IPS DF 6.9 (cell line): ENCODE results near the gene BCOR.

Experiments used
- DNase-seq: peaks from one replicate; pipeline ENCODE4 v3.0.0-alpha.2; 2013; ENCODE audit warnings: low read depth, low spot score
- H3K27ac ChIP-seq: one replicate; pipeline ENCODE4 v1.5.1; 2013; ENCODE audit warnings: low read length, control low read depth
- H3K27me3 ChIP-seq: 2 replicates; pipeline ENCODE4 v1.6.1; 2013; ENCODE audit warnings: mild to moderate bottlenecking, low read length; ENCODE audit not compliant: control insufficient read depth, insufficient read depth
- H3K36me3 ChIP-seq: 2 replicates; pipeline ENCODE4 v1.6.1; 2013; ENCODE audit warnings: low read length; ENCODE audit not compliant: control insufficient read depth, insufficient read depth
- H3K4me1 ChIP-seq: 2 replicates; pipeline ENCODE4 v1.6.1; 2013; ENCODE audit warnings: low read length; ENCODE audit not compliant: control insufficient read depth, insufficient read depth
- H3K4me3 ChIP-seq: 2 replicates; pipeline ENCODE4 v1.5.1; 2013; ENCODE audit warnings: mild to moderate bottlenecking, low read length
- H3K9me3 ChIP-seq: 2 replicates; pipeline ENCODE4 v1.6.1; 2013; ENCODE audit warnings: low read length, inconsistent platforms; ENCODE audit not compliant: control insufficient read depth, insufficient read depth
- WGBS: extraction: QIAGEN DNeasy Blood & Tissue Kit; methylation state at CpG from one replicate; pipeline ENCODE4 v1.1.7; 2013; ENCODE audit warnings: mixed read lengths, missing lambda C conversion rate; ENCODE audit not compliant: insufficient read length, insufficient coverage; 5-methylcytosine and 5-hydroxymethylcytosine counted together

The BCOR gene

DNA sequence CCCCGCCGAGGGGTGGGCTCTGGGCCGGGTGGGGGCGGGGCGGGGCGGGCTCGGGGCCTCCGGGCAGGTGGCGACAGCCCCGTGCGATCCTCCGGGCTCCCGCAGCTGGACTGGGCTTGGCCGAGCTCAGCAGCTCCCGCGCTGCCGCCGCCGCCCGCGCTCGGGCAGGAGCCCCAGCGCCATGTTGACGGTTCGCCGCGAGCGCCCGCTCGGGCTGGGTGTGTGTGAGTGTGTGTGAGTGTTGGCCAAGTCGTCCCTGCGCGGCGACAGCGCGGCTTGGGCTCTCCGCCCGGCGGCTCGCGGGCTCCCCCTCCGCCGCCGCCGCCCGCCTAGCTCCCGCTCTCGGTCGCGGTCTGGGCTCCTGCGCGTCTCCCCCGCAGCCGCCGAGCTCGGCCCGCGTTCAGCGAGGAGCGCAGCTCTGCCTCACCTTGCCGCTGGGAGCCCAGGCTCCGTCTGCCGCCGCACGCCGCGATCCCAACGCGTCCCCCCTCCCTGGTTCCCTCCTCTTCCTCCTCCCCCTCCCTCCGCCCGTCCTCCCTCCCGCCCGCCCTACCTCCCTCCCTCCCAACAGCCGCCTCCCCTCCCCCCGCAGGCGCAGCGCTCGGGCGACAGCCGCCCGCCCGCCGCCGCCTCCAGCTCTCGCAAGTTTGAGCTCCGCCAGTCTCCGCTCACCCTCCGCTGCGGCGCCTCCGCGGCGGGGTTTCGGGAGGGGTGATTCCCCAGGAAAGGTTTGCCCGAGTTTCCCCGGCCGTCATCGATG lies at the start of gene BCOR:
Gene BCOR, minus strand, starts transcription at position 455 of the 760 bp plus-strand sequence. CDS start 20,029 bp downstream, outside the sequence.
- H3K4me1 ChIP-seq: peaks cover 4% of the 10 kb centered on the region
- H3K4me3 ChIP-seq: peak within 1 kb of the TSS; percentile 65
- H3K36me3 ChIP-seq: no peaks in the 10 kb centered on the region
- H3K27ac ChIP-seq: no peak within 1 kb of the TSS
- H3K27me3 ChIP-seq: peaks cover 2% of the 10 kb centered on the region; the same call in 1 of the 2 replicates
- H3K9me3 ChIP-seq: no peaks in the 10 kb centered on the region
- no CpG with 5 or more reads among the region's 98 CpGs for WGBS
- no peak for DNase-seq

- Histone ChIP-seq H3K9me3 (no peaks in the 10 kb centered on the region), H3K4me3 (no peak overlapping the region; the same call in 1 of the 2 replicates), H3K4me1 (peaks cover 12% of the 10 kb centered on the region), H3K36me3 (no peaks in the 10 kb centered on the region), H3K27ac (no peak overlapping the region), H3K27me3 (peaks cover 22% of the 10 kb centered on the region)
- WGBS: no CpG with 5 or more reads among the region's 50 CpGs
- DNase-seq: no peak
Observed at GRCh38 chrX:40147126-40147952, 49.6 kb upstream of the BCOR start.

- no CpG with 5 or more reads among the region's 77 CpGs for WGBS
- Histone ChIP-seq H3K4me3 (peak overlapping the region; percentile 53; the same call in 1 of the 2 replicates), H3K27me3 (peaks cover 22% of the 10 kb centered on the region), H3K4me1 (peaks cover 14% of the 10 kb centered on the region), H3K27ac (no peak overlapping the region), H3K36me3 (no peaks in the 10 kb centered on the region), H3K9me3 (no peaks in the 10 kb centered on the region)
- no peak for DNase-seq
Observed at GRCh38 chrX:40146262-40147125, 48.7 kb upstream of the BCOR start.

- Histone ChIP-seq H3K36me3 (no peaks in the 10 kb centered on the region), H3K27me3 (peaks cover 16% of the 10 kb centered on the region), H3K9me3 (no peaks in the 10 kb centered on the region), H3K27ac (no peak overlapping the region), H3K4me3 (peak overlapping the region; percentile 53; the same call in 1 of the 2 replicates), H3K4me1 (peaks cover 16% of the 10 kb centered on the region)
- no peak for DNase-seq
- WGBS: no CpG with 5 or more reads among the region's 37 CpGs
Observed at GRCh38 chrX:40145923-40146261, 48.1 kb upstream of the BCOR start.

GRCh38 chrX:40145001-40145922 lies 47.5 kb upstream of the BCOR start:
- Histone ChIP-seq H3K4me3 (peak overlapping the region; percentile 53; the same call in 1 of the 2 replicates), H3K27ac (no peak overlapping the region), H3K27me3 (peaks cover 11% of the 10 kb centered on the region; the same call in 1 of the 2 replicates), H3K36me3 (no peaks in the 10 kb centered on the region), H3K9me3 (no peaks in the 10 kb centered on the region), H3K4me1 (peaks cover 15% of the 10 kb centered on the region)
- no CpG with 5 or more reads among the region's 54 CpGs for WGBS
- no peak for DNase-seq

DNA sequence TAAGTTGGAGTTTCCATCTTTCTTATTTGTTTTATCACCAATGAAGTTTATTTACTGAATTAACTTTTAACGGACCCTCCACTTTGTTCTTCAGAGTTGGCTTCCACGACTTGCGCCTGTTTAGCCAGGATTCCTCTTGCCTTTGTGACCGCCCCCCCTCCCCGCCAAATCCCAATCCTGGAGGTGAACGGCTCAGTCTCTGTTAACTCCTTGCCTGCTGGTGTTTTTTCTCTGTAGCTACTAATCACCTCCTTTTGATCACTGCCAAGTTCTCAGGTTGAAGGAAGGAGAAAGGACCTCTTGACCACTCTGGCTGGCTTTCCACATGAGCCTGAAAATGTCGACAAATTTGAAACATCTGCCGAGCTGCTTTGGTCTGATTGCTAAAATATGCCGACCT lies 46.8 kb upstream of the BCOR start:
- DNase-seq: no peak
- peak overlapping the region; percentile 53; the same call in 1 of the 2 replicates for H3K4me3 ChIP-seq
- no peaks in the 10 kb centered on the region for H3K9me3 ChIP-seq
- peaks cover 11% of the 10 kb centered on the region; the same call in 1 of the 2 replicates for H3K27me3 ChIP-seq
- WGBS: no CpG with 5 or more reads among the region's 9 CpGs
- peaks cover 14% of the 10 kb centered on the region for H3K4me1 ChIP-seq
- no peaks in the 10 kb centered on the region for H3K36me3 ChIP-seq
- H3K27ac ChIP-seq: no peak overlapping the region

DNA sequence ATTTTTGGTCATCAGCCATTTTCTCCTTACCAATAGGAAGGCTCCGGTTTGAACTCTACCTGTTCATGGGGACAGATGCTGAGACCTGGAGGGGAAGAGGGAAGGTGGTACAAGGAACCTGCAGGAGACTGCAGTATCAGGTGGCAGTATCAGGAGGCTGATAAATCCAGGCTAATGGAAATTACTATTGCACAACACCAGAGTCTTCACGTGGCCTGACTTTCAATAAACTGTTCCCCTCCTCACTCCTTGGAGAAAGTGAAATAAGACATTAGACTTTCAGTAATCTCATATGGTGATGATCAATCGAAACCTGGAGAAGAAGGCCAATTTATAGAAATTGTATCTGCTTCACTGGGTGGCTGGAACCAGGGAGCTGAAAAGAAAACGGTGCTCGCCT lies 46.2 kb upstream of the BCOR start:
- no peaks in the 10 kb centered on the region for H3K36me3 ChIP-seq
- no peak for DNase-seq
- H3K27me3 ChIP-seq: peaks cover 11% of the 10 kb centered on the region; the same call in 1 of the 2 replicates
- WGBS: no CpG with 5 or more reads among the region's 5 CpGs
- no peaks in the 10 kb centered on the region for H3K9me3 ChIP-seq
- H3K27ac ChIP-seq: no peak overlapping the region
- no peak overlapping the region for H3K4me3 ChIP-seq
- peaks cover 14% of the 10 kb centered on the region for H3K4me1 ChIP-seq

- no peaks in the 10 kb centered on the region for H3K9me3 ChIP-seq
- peaks cover 9% of the 10 kb centered on the region; the same call in 1 of the 2 replicates for H3K27me3 ChIP-seq
- no peak overlapping the region for H3K27ac ChIP-seq
- H3K4me1 ChIP-seq: peaks cover 10% of the 10 kb centered on the region; the same call in 1 of the 2 replicates
- H3K4me3 ChIP-seq: no peak overlapping the region
- no peaks in the 10 kb centered on the region for H3K36me3 ChIP-seq
- DNase-seq: no peak
- WGBS: no CpG with 5 or more reads among the region's 10 CpGs
Observed at GRCh38 chrX:40143001-40143400, 45.2 kb upstream of the BCOR start.

- no peak overlapping the region for H3K27ac ChIP-seq
- no peaks in the 10 kb centered on the region for H3K9me3 ChIP-seq
- WGBS: no CpG with 5 or more reads among the region's 6 CpGs
- peaks cover 5% of the 10 kb centered on the region; the same call in 1 of the 2 replicates for H3K27me3 ChIP-seq
- no peaks in the 10 kb centered on the region for H3K36me3 ChIP-seq
- H3K4me1 ChIP-seq: peaks cover 10% of the 10 kb centered on the region; the same call in 1 of the 2 replicates
- DNase-seq: no peak
- no peak overlapping the region for H3K4me3 ChIP-seq
Observed at GRCh38 chrX:40142417-40142816, 44.7 kb upstream of the BCOR start.
